Myocyte (in vitro differentiated cells): ENCODE results near the gene SFXN4. TPM values are rescaled to one million over a fixed set of nuclear protein-coding genes. Genes with fewer than 3 reads are reported as not detected.
"Not testable (repeated sequence)": the region's sequence is repeated elsewhere in the genome, so short reads cannot be mapped to it uniquely, and the experiment has no call there.

Source experiments
- DNase-seq: peaks from one replicate; pipeline ENCODE4 v3.0.0-alpha.2; 2012; ENCODE audit warnings: low read depth
- total RNA-seq: library from RNA; depleted of rRNA; stranded (reverse); fragments of >200 nt; gene quantifications from 2 replicates; pipeline ENCODE4 v1.2.3, GENCODE V29; 2014

Gene SFXN4
- total RNA-seq, 1 donor from 2014 or later, result 33.2 TPM

DNA sequence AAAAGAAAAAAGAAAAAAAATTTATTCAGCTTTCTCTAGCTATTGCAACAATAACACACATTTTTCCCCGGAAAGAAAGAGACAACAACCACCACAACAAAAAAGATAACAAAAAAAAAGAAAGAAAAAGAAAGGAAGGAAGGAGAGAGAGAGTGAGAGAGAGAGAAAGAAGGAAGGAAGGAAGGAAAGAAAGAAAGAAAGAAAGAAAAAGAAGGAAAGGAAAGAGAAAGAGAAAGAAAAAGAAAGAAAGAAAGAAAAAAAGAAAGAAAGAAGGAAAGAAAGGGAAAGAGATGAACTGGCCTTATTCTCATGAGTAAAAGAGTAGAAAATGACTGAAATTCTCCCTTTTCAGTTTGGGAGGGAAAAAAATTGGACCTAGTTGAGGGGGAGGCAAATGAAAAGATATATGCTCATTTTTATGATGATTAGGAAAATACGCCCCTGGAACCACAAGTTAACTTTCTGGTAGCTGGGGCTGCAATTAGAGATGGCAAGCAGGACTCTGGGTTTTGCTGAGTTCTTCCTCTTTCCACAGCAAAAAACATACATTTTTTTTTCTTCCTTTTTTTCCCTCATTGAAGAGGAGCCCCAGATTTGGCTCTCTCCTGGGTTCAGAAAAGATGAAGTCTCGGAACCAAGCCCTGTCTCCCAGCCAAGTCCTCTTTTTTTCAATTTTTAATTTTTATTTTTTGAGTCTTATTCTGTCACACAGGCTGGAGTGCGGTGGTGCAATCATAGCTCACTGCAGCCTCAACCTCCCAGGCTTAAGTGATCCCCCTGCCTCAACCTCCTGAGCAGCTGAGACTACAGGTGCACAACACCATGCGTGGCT, 25.7 kb upstream of the SFXN4 start:
- DNase-seq, result no peak

DNA sequence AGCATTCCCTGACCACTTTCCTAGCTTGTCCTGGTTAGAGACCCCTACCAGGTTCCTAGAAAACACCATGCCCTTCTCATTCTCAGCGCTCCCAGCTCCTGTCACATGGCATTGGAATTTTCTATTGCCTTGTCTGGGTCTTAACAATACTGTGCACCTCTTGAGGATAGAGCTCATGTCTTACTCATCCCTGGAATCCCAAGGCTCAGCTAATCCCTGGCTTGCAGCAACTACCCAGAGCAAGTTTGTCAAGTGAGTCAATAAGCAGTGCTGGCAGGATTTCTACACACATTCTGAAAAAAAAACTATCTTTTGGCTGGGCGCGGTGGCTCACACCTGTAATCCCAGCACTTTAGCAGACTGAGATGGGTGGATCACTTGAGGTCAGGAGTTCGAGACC, 24.8 kb upstream of the SFXN4 start:
- peak; percentile 78 for DNase-seq

DNA sequence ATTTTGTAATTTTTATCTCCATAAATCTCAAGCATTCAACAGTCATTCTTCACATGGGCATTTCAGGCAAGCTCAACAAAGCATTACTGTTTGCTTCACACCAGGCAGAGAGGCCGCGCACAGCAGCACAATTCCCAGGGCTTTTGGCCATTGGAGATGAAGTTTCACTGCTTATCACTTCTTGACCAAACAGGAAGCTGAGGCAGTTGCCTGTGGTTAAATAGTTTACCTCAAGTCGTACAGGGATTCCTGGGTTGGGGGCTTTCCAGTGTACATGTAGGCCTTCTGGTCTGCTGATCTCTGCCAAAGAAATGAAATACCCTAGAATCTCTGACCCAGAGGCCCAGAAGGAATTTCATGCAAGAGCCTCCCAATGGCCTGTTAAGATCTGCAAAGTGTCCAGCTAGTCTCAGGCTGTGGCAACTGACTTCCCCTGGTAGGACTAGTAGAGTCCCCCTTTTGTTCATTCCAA, 24.3 kb upstream of the SFXN4 start:
- DNase-seq, result no peak

DNA sequence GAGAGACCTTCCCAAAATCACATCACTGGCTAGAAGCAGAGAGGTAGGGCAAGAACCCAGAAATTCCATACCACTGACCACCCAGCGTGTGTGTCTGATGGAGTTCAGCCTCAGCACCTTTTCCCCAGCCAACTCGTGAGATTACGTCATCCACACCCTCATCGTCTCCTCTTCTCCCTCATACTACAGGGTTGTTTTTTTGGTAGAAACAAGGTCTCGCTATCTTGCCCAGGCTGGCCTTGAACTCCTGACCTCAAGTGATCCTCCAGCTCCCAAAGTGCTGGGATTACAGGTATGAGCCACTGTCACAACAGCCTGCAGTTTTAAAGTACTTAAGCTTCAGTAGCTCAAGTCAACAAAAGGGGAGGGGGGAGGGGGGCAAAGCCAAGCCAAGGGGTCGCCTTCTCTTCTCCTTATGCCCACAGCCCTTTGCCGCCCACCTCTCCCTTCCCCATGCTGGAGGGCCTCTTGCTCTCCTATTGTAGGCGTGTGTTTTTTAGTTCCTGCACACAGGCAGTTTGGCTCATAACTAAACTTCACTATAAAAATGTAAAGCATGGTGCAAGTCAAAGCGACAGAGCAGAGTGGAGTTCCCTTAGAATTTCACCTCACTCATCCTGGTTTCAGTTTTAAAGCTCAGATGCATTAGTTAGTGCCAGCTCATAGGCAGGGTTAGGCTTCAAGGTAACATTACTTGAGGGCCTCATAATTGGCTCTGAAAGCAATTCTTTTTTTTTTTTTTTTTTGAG, 18.3 kb upstream of the SFXN4 start:
- DNase-seq, result no peak

DNA sequence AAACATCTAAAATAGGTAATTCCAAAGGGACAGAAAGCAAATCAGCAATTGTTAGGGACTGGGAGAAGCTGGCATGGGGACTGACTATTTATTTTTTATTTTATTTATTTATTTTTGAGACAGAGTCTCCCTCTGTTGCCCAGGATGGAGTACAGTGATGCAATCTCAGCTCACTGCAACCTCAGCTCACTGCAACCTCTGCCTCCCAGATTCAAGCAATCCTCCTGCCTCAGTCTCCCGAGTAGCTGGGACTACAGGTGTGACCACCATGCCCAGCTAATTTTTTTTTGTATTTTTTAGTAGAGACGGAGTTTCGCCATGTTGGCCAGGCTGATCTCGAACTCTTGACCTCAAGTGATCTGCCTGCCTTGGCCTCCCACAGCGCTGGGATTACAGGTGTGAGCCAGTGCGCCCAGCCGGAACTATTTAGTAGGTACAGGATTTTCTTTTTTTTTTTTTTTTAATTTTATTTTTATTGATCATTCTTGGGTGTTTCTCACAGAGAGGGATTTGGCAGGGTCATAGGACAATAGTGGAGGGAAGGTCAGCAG, 15.4 kb upstream of the SFXN4 start:
- not testable (repeated sequence) for DNase-seq

DNA sequence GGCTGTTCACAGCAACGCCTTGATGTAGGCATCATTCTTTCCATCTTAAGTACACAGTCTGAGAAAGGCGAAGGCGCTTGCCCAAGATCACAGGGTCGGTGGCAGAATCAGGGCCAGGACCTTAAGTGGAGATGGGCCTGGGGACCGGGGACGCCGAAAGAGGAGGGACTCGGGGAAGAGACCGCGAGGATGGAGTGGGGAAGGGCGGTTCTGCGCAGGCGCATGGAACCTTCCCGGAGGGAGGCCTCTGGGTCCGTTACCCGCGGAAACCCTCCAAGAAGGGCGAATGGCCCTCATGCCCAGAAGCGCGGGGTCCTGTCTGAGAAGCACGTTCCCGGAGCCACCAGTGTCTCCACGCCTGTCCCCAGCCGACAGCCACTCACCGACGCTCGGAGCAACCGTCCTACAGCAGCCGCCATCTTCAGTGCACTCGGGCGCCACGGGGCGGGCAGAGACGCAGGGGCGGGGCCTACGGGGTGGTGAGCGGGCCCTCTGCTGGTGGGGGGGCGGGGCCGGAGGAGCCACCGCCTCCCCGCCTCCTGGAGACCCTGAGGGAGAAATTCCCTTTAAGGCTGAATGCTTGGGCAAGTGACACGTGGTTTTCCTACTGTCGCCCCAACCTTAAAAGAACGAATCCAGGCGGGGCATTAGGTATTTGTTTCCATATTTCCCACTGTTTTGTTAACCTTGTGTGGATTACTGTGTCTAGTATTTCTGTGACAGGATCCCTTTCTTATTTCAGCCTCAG, 13.0 kb upstream of the SFXN4 start, which contains the start of gene PRDX3:
TSS of gene PRDX3 (minus strand) at position 441 of the 748 bp plus-strand sequence. CDS start at position 419, 22 bp downstream.
- peak; percentile 91 for DNase-seq

DNA sequence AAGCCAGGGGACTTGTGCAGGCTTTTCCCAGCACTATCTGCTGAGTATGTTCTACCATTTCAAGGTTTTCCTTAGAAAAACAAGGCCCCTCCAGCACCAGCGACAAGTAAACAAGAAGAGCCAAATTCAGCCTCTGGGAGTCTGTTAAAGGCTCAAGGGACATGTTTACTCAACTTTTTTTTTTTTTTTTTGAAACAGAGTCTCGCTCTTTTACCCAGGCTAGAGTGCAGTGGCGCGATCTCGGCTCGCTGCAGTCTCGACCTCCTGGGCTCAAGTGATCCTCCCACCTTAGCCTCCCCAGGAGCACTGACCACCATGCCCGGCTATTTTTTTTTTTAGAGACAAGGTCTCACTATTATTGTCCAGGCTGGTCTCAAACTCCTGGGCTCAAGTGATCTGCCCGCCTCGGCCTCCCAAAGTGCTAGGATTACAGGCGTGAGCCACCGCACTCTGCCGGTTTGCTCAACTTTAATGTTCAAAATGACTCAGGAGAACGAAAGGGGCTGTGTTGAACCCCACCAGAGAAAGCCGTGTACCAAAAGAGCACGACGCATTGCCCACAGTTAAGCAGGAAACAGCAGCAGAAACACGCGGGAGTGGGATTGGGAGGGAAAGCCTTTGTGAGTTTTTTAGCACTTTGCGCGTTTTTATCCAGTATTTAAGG, 12.3 kb upstream of the SFXN4 start:
- DNase-seq, result no peak

DNA sequence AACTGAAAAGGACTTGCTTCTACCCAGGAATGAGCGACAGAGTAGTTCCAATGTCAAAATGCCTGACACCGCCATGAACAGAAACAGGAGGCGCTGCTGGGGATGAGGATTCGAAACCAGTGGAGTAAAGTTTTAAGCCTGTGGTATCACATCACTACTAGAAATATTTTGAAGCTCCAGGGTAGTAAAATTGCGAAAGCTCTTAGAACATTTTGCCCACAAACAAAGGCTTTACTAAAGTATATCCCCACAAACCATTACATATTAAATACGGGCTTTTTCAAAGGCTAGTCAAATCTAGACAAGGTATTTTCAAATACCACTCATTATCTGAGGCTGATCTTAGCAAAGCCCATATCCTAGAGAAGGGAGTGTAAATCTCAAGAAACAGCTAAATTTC, 10.7 kb upstream of the SFXN4 start:
- DNase-seq, result no peak

DNA sequence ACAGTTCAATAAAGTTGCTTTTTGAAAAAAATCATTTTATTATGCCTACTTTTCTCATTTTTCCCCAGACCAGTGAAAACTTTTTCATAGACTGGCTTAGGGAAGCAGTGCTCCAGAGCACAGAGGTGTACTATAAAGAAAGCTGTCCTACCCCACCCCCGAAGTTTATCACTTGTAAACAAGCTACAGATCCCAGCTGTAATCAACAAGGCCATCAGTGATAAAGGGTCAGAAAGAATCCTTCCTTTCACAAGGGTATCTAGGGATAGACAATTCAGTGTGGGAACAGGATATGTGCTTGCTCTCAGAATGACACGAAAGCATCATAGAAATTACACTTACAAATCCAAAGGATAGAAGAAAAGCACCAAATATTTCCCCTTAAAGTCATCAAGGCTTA, 8.6 kb upstream of the SFXN4 start:
- DNase-seq, result no peak

DNA sequence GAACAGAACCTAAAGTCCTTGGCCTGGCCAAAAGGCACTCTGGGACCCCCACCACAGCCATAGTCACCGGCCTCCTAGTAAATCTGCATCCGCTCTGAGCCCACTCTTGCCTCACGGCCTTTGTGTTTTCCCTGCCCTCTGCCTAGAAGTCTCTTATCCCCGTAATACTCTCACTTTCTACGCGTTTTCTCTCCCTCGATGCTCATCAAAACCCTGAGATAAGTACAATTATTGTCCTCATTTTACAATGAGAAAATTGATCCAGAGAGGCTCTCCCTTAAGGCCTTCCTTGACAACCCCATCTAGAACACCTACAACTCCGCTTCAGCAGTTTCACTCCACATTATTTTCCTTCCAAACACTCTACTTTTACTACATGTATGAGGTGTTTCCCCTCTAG, 1.5 kb upstream of the SFXN4 start:
- DNase-seq, result no peak

DNA sequence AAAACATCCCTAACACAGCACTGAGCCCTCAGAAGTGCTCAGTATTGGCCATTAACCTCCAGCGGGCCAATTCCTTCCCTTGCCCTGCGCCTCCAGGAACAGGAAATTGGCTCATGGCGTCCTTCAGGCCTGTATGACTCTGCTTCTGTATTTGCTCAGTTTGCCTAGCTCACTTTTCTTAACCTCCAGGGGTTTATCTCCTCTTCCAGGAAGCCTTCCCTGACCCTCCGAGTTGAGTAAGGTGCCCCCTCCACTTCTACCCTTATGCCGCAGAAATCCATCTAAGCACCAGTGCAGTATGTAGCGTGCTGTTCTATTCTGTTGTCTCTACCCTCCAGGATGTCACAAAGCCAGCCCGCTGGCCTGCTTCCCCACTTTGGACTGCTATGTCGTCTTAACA, 1.1 kb upstream of the SFXN4 start:
- DNase-seq, result no peak

DNA sequence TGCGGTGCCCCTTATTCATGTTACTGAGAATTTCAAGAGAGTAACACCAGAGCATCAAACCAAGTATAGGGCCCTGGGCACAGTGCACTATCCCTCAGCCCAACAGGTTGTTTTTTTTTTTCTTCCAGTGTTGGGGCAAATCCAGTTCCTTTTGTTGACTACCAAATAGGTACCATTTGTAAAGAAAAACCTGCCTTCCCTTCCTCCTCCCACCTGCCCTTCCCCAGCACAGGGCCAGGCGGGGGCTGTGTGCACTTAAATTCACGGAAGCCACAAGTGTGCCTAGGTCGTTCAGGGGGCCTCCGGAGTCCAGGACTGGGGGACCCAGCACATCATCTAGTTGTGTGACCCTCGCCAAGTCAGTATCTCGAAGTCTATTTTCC, 595 bp upstream of the SFXN4 start:
- DNase-seq, result no peak

DNA sequence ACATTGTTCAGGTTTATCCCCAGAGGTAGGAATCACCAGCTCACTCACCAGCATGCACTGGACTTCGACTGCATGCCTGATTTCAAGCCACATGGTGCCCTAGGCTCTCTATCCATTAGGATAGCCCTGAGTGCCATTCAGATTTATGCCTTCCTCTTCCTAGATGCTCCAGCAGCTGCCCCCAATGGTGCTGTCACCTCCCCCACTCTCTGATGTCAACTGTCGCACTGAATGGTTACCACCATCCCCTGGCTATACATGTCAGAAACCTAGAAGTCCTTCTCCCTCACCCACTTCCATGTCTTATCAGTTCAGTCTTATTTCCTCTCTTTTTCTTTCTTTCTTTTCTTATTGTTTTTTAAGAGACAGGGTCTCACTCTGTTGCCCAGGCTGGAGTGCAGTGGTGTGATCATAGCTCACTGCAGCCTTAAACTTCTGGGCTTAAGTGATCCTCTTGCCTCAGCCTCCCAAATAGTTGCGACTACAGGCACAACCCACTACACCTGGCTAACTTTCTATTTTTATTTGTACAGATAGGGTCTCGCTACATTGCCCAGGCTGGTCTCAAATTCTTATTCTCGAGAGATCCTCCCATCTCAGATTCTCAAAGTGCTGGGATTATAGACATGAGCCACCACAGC, 2.9 kb downstream of the SFXN4 start:
- no peak for DNase-seq

DNA sequence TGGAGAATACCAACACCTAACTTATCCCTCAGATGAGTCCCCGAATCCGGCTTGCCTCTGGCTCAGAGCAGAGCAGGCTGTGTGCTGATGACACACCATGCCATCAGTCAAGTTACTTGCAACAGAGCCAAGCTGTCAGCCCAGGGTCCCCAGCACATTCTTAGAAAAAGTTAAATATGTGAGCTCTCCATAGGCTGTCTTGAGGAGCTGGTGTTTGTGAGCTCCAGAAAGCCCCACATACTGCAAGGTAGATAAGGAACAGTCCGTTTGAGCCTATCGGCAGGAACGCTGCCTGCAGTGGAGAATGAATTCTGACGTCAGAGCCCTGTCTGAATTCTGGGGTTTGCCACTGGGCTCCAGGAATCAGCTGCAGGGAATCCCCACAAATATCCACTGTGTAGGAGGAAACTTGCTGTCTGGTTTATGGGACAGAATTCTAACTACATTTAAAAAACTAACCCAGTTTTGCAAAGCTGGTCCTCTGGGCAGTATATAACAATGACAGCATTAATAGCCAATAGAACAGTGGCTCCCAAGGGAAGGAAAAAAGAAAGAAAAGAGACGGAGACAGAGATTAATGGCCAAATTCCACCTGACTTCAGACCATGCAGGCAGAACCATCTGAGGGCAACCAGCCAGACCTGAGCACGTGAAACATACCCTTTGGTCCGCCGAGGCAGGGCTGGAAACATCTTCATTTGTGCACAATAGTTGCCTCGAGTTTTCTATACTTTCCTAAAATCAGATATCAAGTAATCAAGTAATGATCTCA, 3.6 kb downstream of the SFXN4 start:
- peak; percentile 21 for DNase-seq

DNA sequence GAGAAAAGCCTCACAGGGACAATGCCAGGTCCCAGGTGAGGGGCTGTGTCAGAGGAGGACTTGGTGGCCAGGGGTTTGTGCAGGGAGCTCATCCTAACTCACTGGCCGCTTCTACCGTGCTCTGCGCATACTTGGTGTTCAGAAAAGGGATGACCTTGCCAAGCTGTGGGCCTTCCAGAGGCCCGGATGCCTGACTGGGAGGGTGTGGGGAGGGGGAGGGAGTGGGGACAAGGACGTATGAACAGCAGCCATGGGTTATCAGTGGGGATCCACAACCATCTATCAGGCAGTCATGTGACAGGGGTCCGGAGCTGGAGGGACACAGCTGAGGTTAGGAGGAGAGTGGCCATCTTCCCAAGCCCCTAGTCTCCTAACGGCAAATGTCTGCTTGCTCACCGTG, 6.2 kb downstream of the SFXN4 start:
- no peak for DNase-seq

DNA sequence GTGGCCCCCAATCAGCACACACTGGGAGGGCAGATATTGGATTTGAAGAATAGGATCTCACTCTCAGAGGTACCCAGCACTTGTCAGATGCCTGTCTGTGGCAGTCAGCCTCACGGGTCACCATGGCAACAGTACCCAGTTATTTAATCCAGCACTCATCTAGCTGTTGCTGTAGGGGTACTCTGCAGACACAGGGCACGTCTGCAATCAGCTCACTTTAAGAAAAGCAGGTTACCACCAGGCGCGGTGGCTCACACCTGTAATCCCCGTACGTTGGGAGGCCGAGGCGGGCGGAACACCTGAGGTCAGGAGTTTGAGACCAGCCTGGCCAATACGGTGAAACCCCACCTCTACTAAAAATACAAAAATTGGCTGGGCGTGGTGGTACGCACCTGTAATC, 11.9 kb downstream of the SFXN4 start:
- DNase-seq, result no peak

DNA sequence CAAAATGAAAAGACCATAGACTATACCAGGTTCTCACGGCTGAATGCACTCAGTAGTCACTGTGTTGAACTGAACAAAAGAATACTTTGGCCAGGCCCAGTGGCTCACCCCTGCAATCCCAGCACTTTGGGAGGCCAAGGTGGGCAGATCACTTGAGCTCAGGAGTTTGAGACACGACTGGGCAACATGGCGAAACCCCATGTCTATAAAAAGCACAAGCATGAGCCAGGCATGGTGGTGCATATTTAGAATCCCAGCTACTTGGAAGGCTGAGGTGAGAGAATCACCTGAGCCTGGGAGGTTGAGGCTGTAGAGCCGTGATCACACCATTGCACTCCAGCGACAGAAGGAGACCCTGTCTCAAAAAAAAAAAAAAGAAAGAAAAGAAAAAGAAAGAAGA, 12.5 kb downstream of the SFXN4 start:
- DNase-seq, result no peak

DNA sequence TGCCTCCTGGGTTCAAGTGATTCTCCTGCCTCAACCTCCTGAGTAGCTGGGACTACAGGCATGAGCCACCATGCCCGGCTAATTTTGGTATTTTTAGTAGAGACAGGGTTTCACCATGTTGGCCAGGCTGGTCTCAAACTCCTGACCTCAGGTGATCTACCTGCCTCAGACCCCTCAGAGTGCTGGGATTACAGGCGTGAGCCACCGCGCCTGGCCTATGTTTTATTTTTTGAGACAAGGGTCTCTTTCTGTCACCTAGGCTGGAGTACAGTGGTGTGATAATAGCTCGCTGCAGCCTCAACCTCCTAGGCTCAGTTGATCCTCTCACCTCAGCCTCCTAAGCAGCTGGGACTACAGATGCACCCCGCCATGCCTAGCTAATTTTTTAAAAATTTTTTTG, 13.9 kb downstream of the SFXN4 start:
- not testable (repeated sequence) for DNase-seq

DNA sequence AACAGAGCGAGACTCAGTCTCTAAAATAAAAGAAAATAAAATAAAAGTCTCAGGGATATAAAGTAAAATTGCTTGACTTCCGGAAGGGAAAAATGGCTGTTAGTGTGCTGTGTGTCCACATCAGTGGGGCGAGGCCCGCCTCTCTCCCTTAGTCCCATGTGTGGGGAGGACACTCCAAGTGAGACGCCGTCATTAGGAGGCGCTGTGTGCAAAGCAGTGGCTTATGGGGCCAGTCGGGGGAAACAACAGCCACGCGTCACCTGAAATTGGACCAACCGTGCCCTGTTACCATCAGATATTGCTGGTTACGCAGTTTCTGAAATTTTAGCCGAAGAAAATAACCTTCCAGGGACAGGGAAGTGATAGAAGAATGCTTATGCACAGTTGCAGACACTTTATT, 15.8 kb downstream of the SFXN4 start:
- no peak for DNase-seq

DNA sequence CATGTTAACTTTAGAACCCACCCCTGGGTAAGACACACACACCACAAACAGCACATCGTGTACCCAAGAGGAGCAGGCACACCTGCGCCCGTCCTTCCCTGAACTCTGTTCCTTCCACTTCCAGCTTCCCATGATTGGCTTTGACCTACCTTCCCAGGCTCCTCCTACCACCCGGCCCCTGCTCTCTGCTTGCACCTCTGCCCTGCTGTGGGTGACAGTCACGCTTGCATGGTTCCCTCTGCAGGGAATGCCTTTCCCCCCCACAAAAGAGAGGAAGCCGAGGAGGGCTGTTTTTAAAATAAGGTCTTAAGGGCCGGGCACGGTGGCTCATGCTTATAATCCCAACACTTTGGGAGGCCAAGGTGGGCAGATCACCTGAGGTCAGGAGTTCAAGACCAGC, 16.4 kb downstream of the SFXN4 start:
- DNase-seq, result no peak
